ENCODE results near the gene BRS3.
"Not testable (repeated sequence)": the region's sequence is repeated elsewhere in the genome, so short reads cannot be mapped to it uniquely, and the experiment has no call there.

BRS3 gene

GRCh38 chrX:136487647-136488046, at the start of gene BRS3:
BRS3 (plus strand) TSS chrX:136487947; CDS start chrX:136488115, 168 bp downstream.
- CTCF ChIA-PET: no interaction called here
- DNase-seq (ENCODE audit: extremely low spot score): no peak
- TF ChIP-seq SP1 (IDR thresholded peaks at IDR 0.05) (no peak), BHLHE40 (IDR thresholded peaks at IDR 0.05; ENCODE audit: borderline replicate concordance) (no peak), HDGF (IDR thresholded peaks at IDR 0.05; ENCODE audit: borderline replicate concordance) (no peak), SUZ12 (IDR thresholded peaks at IDR 0.05) (no peak), L3MBTL2 (conservative IDR thresholded peaks at IDR 0.05) (no peak), FOXK2 (IDR thresholded peaks at IDR 0.05) (no peak), FOXA1 (IDR thresholded peaks at IDR 0.05) (no peak), ARNT (IDR thresholded peaks at IDR 0.05) (no peak), TARDBP (IDR thresholded peaks at IDR 0.05) (no peak), FOXM1 (IDR thresholded peaks at IDR 0.05; ENCODE audit: borderline replicate concordance) (no peak), ELF4 (IDR thresholded peaks at IDR 0.05) (no peak), NFRKB (IDR thresholded peaks at IDR 0.05) (no peak), CTBP1 (IDR thresholded peaks at IDR 0.05; ENCODE audit: borderline replicate concordance) (no peak)
- TF ChIP-seq, protein P1, sequence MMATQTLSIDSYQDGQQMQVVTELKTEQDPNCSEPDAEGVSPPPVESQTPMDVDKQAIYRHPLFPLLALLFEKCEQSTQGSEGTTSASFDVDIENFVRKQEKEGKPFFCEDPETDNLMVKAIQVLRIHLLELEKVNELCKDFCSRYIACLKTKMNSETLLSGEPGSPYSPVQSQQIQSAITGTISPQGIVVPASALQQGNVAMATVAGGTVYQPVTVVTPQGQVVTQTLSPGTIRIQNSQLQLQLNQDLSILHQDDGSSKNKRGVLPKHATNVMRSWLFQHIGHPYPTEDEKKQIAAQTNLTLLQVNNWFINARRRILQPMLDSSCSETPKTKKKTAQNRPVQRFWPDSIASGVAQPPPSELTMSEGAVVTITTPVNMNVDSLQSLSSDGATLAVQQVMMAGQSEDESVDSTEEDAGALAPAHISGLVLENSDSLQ (IDR thresholded peaks at IDR 0.05): no peak
- POLR2A ChIA-PET: no interaction called here

DNA sequence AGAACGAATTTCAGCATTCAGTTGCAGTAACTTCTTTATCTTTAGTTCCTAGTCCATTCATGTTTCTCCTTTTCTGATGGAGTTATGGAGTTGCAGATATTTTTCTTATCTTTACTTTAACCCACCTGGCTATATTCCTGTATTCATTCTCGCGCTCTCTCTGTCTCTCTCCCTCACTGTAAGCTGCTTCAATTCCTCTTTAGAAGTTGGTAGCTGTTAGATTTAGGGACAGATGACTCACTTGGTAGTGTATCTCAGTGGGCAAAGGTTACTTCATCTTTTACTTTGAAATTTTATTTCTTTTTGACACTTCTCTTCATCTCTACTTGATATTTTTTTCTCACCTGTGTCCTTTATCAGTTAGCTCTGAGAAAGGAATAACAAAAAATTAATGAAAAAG, 49.6 kb upstream of the BRS3 start:
- ChIA-PET CTCF (interaction anchor here (0.6 kb wide), 1 partner anchor 342 kb away, joined by 3 read pairs; no protein-coding TSS in a partner anchor), POLR2A (no interaction called here)
- TF ChIP-seq ZNF384 (IDR thresholded peaks at IDR 0.05) (no peak), BHLHE40 (IDR thresholded peaks at IDR 0.05; ENCODE audit: borderline replicate concordance) (no peak), L3MBTL2 (conservative IDR thresholded peaks at IDR 0.05) (no peak), ARNT (IDR thresholded peaks at IDR 0.05) (no peak), FOXA1 (IDR thresholded peaks at IDR 0.05) (no peak), TARDBP (IDR thresholded peaks at IDR 0.05) (no peak), SP1 (IDR thresholded peaks at IDR 0.05) (no peak), HDGF (IDR thresholded peaks at IDR 0.05; ENCODE audit: borderline replicate concordance) (no peak), FOXM1 (IDR thresholded peaks at IDR 0.05; ENCODE audit: borderline replicate concordance) (no peak)
- DNase-seq (ENCODE audit: extremely low spot score): no peak

- DNase-seq (ENCODE audit: extremely low spot score); CTCF ChIA-PET; POLR2A ChIA-PET: not testable (repeated sequence)
Measured at GRCh38 chrX:136445674-136446073, 42.1 kb upstream of the BRS3 start.

GRCh38 chrX:136446208-136446607, 41.5 kb upstream of the BRS3 start:
- POLR2A ChIA-PET: no interaction called here
- CTCF ChIA-PET: no interaction called here
- no peak for DNase-seq (ENCODE audit: extremely low spot score)
- TF ChIP-seq BHLHE40 (IDR thresholded peaks at IDR 0.05; ENCODE audit: borderline replicate concordance): no peak
- no peak for TF ChIP-seq L3MBTL2 (conservative IDR thresholded peaks at IDR 0.05)
- TF ChIP-seq SP1 (IDR thresholded peaks at IDR 0.05): no peak
- TF ChIP-seq NFRKB (IDR thresholded peaks at IDR 0.05): no peak
- TF ChIP-seq, protein P1 (IDR thresholded peaks at IDR 0.05): no peak
- no peak for TF ChIP-seq ELF4 (IDR thresholded peaks at IDR 0.05)
- TF ChIP-seq FOXM1 (IDR thresholded peaks at IDR 0.05; ENCODE audit: borderline replicate concordance): no peak
- no peak for TF ChIP-seq HDGF (IDR thresholded peaks at IDR 0.05; ENCODE audit: borderline replicate concordance)
- no peak for TF ChIP-seq ZNF384 (IDR thresholded peaks at IDR 0.05)
- TF ChIP-seq CTBP1 (IDR thresholded peaks at IDR 0.05; ENCODE audit: borderline replicate concordance): no peak
- TF ChIP-seq FOXK2 (IDR thresholded peaks at IDR 0.05): no peak
- TF ChIP-seq TARDBP (IDR thresholded peaks at IDR 0.05): no peak
- TF ChIP-seq LEF1 (IDR thresholded peaks at IDR 0.05; ENCODE audit: borderline replicate concordance): no peak
- TF ChIP-seq SUZ12 (IDR thresholded peaks at IDR 0.05): no peak
- TF ChIP-seq ARNT (IDR thresholded peaks at IDR 0.05): no peak
- no peak for TF ChIP-seq FOXA1 (IDR thresholded peaks at IDR 0.05)

- no peak for DNase-seq (ENCODE audit: extremely low spot score)
- CTCF ChIA-PET: no interaction called here
- no peak for TF ChIP-seq TARDBP (IDR thresholded peaks at IDR 0.05)
- no peak for TF ChIP-seq FOXK2 (IDR thresholded peaks at IDR 0.05)
- no peak for TF ChIP-seq LEF1 (IDR thresholded peaks at IDR 0.05; ENCODE audit: borderline replicate concordance)
- TF ChIP-seq FOXM1 (IDR thresholded peaks at IDR 0.05; ENCODE audit: borderline replicate concordance): no peak
- TF ChIP-seq L3MBTL2 (conservative IDR thresholded peaks at IDR 0.05): no peak
- TF ChIP-seq ARNT (IDR thresholded peaks at IDR 0.05): no peak
- TF ChIP-seq SUZ12 (IDR thresholded peaks at IDR 0.05): no peak
- TF ChIP-seq NFRKB (IDR thresholded peaks at IDR 0.05): no peak
- TF ChIP-seq ELF4 (IDR thresholded peaks at IDR 0.05): no peak
- no peak for TF ChIP-seq HDGF (IDR thresholded peaks at IDR 0.05; ENCODE audit: borderline replicate concordance)
- no peak for TF ChIP-seq CTBP1 (IDR thresholded peaks at IDR 0.05; ENCODE audit: borderline replicate concordance)
- TF ChIP-seq BHLHE40 (IDR thresholded peaks at IDR 0.05; ENCODE audit: borderline replicate concordance): no peak
- TF ChIP-seq ZNF384 (IDR thresholded peaks at IDR 0.05): no peak
- TF ChIP-seq, protein P1 (IDR thresholded peaks at IDR 0.05): no peak
- POLR2A ChIA-PET: no interaction called here
Measured at GRCh38 chrX:136447308-136447707, 40.4 kb upstream of the BRS3 start.

GRCh38 chrX:136447968-136448367, 39.8 kb upstream of the BRS3 start:
- ChIA-PET POLR2A (no interaction called here), CTCF (no interaction called here)
- TF ChIP-seq ELF4 (IDR thresholded peaks at IDR 0.05) (no peak), CTBP1 (IDR thresholded peaks at IDR 0.05; ENCODE audit: borderline replicate concordance) (no peak), SUZ12 (IDR thresholded peaks at IDR 0.05) (no peak), LEF1 (IDR thresholded peaks at IDR 0.05; ENCODE audit: borderline replicate concordance) (no peak), SP1 (IDR thresholded peaks at IDR 0.05) (no peak)
- no peak for DNase-seq (ENCODE audit: extremely low spot score)

Data from HEK293T (cell line).